ENCODE measurements around the gene HERPUD1.
"Not testable (repeated sequence)": the region's sequence is repeated elsewhere in the genome, so short reads cannot be mapped to it uniquely, and the experiment has no call there.

Gene HERPUD1

GRCh38 chr16:56911771-56912571 is 20.0 kb upstream of the HERPUD1 start:
- DNase-seq = no peak

- DNase-seq = no peak
These were observed 18.9 kb upstream of the HERPUD1 start for GRCh38 chr16:56912746-56913708.

GRCh38 chr16:56914896-56915295 is 17.0 kb upstream of the HERPUD1 start:
- DNase-seq = no peak

- no peak for DNase-seq
These were observed 16.4 kb upstream of the HERPUD1 start for GRCh38 chr16:56915336-56916119.

- no peak for DNase-seq
These were observed 15.2 kb upstream of the HERPUD1 start for GRCh38 chr16:56916571-56917403.

GRCh38 chr16:56918467-56919012 is 13.4 kb upstream of the HERPUD1 start:
- DNase-seq = no peak

- no peak for DNase-seq
These were observed 12.7 kb upstream of the HERPUD1 start for GRCh38 chr16:56919099-56919800.

GRCh38 chr16:56921571-56921970 is 10.4 kb upstream of the HERPUD1 start:
- DNase-seq = no peak

- DNase-seq = no peak
These were observed 8.4 kb upstream of the HERPUD1 start for GRCh38 chr16:56923481-56924091.

GRCh38 chr16:56927471-56927870 is 4.5 kb upstream of the HERPUD1 start:
- no peak for DNase-seq

GRCh38 chr16:56929639-56930038 is 2.3 kb upstream of the HERPUD1 start:
- DNase-seq = no peak

GRCh38 chr16:56930486-56931270 is 1.3 kb upstream of the HERPUD1 start:
- DNase-seq = no peak

- DNase-seq = no peak
These were observed 561 bp upstream of the HERPUD1 start for GRCh38 chr16:56931271-56931891.

- no peak for DNase-seq
These were observed 1.0 kb downstream of the HERPUD1 start for GRCh38 chr16:56932721-56933619.

GRCh38 chr16:56933828-56934598 is 2.1 kb downstream of the HERPUD1 start:
- no peak for DNase-seq

GRCh38 chr16:56934599-56935145 is 2.7 kb downstream of the HERPUD1 start:
- not testable (repeated sequence) for DNase-seq

GRCh38 chr16:56935201-56935600 is 3.3 kb downstream of the HERPUD1 start:
- DNase-seq = no peak
